ENCODE results near the gene TRPV2. TPM values are rescaled to one million over a fixed set of nuclear protein-coding genes. Genes with fewer than 3 reads are reported as not detected.
"Not testable (repeated sequence)": the region's sequence is repeated elsewhere in the genome, so short reads cannot be mapped to it uniquely, and the experiment has no call there.

TRPV2 gene
- total RNA-seq, 1 donor from 2014 or later, result 22.9 TPM

- DNase-seq (ENCODE audit: low spot score), result no peak
Observed at GRCh38 chr17:16435925-16436886, 20.8 kb downstream of the TRPV2 start.

GRCh38 chr17:16437083-16437482, 21.7 kb downstream of the TRPV2 start:
- DNase-seq (ENCODE audit: low spot score), result no peak

- no peak for DNase-seq (ENCODE audit: low spot score)
Observed at GRCh38 chr17:16438173-16438556, 22.8 kb downstream of the TRPV2 start.

GRCh38 chr17:16438557-16439302, 23.4 kb downstream of the TRPV2 start:
- peak; percentile 100 for DNase-seq (ENCODE audit: low spot score)

- no peak for DNase-seq (ENCODE audit: low spot score)
Observed at GRCh38 chr17:16439303-16439791, 24.0 kb downstream of the TRPV2 start.

- DNase-seq (ENCODE audit: low spot score), result no peak
Observed at GRCh38 chr17:16439811-16440351, 24.5 kb downstream of the TRPV2 start.

- not testable (repeated sequence) for DNase-seq (ENCODE audit: low spot score)
Observed at GRCh38 chr17:16440354-16440753, 25.0 kb downstream of the TRPV2 start.

GRCh38 chr17:16440901-16441629, 25.7 kb downstream of the TRPV2 start:
- DNase-seq (ENCODE audit: low spot score), result no peak

- no peak for DNase-seq (ENCODE audit: low spot score)
Observed at GRCh38 chr17:16442141-16442540, 26.8 kb downstream of the TRPV2 start.

- DNase-seq (ENCODE audit: low spot score), result no peak
Observed at GRCh38 chr17:16442594-16443510, 27.5 kb downstream of the TRPV2 start.

- no peak for DNase-seq (ENCODE audit: low spot score)
Observed at GRCh38 chr17:16443511-16444257, 28.3 kb downstream of the TRPV2 start.

GRCh38 chr17:16444258-16444886, 29.0 kb downstream of the TRPV2 start:
- DNase-seq (ENCODE audit: low spot score), result no peak

- DNase-seq (ENCODE audit: low spot score), result no peak
Observed at GRCh38 chr17:16446338-16446983, 31.1 kb downstream of the TRPV2 start.

- no peak for DNase-seq (ENCODE audit: low spot score)
Observed at GRCh38 chr17:16447676-16448075, 32.3 kb downstream of the TRPV2 start.

GRCh38 chr17:16448490-16448889, 33.1 kb downstream of the TRPV2 start:
- no peak for DNase-seq (ENCODE audit: low spot score)

- DNase-seq (ENCODE audit: low spot score), result peak; percentile 83
Observed at GRCh38 chr17:16449121-16449570, 33.8 kb downstream of the TRPV2 start.

GRCh38 chr17:16450028-16450427, 34.7 kb downstream of the TRPV2 start:
- no peak for DNase-seq (ENCODE audit: low spot score)

- not testable (repeated sequence) for DNase-seq (ENCODE audit: low spot score)
Observed at GRCh38 chr17:16452268-16452667, 36.9 kb downstream of the TRPV2 start.

GRCh38 chr17:16453493-16453851, 38.1 kb downstream of the TRPV2 start:
- no peak for DNase-seq (ENCODE audit: low spot score)
